ENCODE measurements around the gene CSDE1.
"Not testable (repeated sequence)": the region's sequence is repeated elsewhere in the genome, so short reads cannot be mapped to it uniquely, and the experiment has no call there.

Gene CSDE1

GRCh38 chr1:114779722-114780121, 21.9 kb upstream of the CSDE1 start:
- Histone ChIP-seq H4K20me1 (ENCODE audit: insufficient read depth, low read length, poor library complexity, severe bottlenecking) (peaks cover 19% of the 10 kb centered on the region), H3K27me3 (ENCODE audit: insufficient read depth, low read length, poor library complexity, severe bottlenecking) (peaks cover 24% of the 10 kb centered on the region), H3K9ac (ENCODE audit: low read depth, low read length, poor library complexity, severe bottlenecking) (peak overlapping the region; percentile 92), H3K9me2 (replicated peaks; ENCODE audit: low read depth, low read length) (no peaks in the 10 kb centered on the region), H3K4me1 (ENCODE audit: insufficient read depth, low read length, poor library complexity, severe bottlenecking) (peaks cover 14% of the 10 kb centered on the region), H3K36me3 (ENCODE audit: insufficient read depth, low read length) (peaks cover 5% of the 10 kb centered on the region; the same call in 1 of the 2 replicates), H3K4me3 (ENCODE audit: low read length, poor library complexity, severe bottlenecking) (peak overlapping the region; percentile 97), H3K4me2 (ENCODE audit: low read depth, low read length, poor library complexity, severe bottlenecking) (peak overlapping the region; percentile 86), H3K79me2 (ENCODE audit: insufficient read depth, low read length) (peaks cover 32% of the 10 kb centered on the region), H3F3A (ENCODE audit: low read depth) (no peaks in the 10 kb centered on the region), H2AFZ (ENCODE audit: low read length) (peak overlapping the region; percentile 95; the same call in 1 of the 2 replicates), H3K9me3 (ENCODE audit: insufficient read depth, low read depth, low read length) (no peaks in the 10 kb centered on the region)
- TF ChIP-seq, protein P1, sequence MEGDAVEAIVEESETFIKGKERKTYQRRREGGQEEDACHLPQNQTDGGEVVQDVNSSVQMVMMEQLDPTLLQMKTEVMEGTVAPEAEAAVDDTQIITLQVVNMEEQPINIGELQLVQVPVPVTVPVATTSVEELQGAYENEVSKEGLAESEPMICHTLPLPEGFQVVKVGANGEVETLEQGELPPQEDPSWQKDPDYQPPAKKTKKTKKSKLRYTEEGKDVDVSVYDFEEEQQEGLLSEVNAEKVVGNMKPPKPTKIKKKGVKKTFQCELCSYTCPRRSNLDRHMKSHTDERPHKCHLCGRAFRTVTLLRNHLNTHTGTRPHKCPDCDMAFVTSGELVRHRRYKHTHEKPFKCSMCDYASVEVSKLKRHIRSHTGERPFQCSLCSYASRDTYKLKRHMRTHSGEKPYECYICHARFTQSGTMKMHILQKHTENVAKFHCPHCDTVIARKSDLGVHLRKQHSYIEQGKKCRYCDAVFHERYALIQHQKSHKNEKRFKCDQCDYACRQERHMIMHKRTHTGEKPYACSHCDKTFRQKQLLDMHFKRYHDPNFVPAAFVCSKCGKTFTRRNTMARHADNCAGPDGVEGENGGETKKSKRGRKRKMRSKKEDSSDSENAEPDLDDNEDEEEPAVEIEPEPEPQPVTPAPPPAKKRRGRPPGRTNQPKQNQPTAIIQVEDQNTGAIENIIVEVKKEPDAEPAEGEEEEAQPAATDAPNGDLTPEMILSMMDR (conservative IDR thresholded peaks at IDR 0.05; ENCODE audit: low read length), result no peak
- TF ChIP-seq EZH2phosphoT487 (IDR thresholded peaks at IDR 0.05; ENCODE audit: borderline replicate concordance), result no peak

DNA sequence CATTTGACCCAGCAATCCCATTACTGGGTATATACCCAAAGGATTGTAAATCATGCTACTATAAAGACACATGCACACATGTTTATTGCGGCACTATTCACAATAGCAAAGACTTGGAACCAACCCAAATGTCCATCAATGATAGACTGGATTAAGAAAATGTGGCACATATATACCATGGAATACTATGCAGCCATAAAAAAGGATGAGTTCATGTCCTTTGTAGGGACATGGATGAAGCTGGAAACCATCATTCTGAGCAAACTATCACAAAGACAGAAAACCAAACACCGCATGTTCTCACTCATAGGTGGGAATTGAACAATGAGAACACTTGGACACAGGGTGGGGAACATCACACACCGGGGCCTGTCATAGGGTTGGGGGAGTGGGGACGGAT, 18.9 kb upstream of the CSDE1 start:
- H3K9me2 ChIP-seq (replicated peaks; ENCODE audit: low read depth, low read length); H3K27me3 ChIP-seq (ENCODE audit: insufficient read depth, low read length, poor library complexity, severe bottlenecking); H3K9ac ChIP-seq (ENCODE audit: low read depth, low read length, poor library complexity, severe bottlenecking); H3F3A ChIP-seq (ENCODE audit: low read depth); H2AFZ ChIP-seq (ENCODE audit: low read length); H3K9me3 ChIP-seq (ENCODE audit: insufficient read depth, low read depth, low read length); H3K4me3 ChIP-seq (ENCODE audit: low read length, poor library complexity, severe bottlenecking); H3K4me2 ChIP-seq (ENCODE audit: low read depth, low read length, poor library complexity, severe bottlenecking): not testable (repeated sequence)
- peaks cover 16% of the 10 kb centered on the region; the same call in 1 of the 2 replicates for H3K36me3 ChIP-seq (ENCODE audit: insufficient read depth, low read length)
- peaks cover 19% of the 10 kb centered on the region for H4K20me1 ChIP-seq (ENCODE audit: insufficient read depth, low read length, poor library complexity, severe bottlenecking)
- peaks cover 14% of the 10 kb centered on the region for H3K4me1 ChIP-seq (ENCODE audit: insufficient read depth, low read length, poor library complexity, severe bottlenecking)
- peaks cover 32% of the 10 kb centered on the region for H3K79me2 ChIP-seq (ENCODE audit: insufficient read depth, low read length)

DNA sequence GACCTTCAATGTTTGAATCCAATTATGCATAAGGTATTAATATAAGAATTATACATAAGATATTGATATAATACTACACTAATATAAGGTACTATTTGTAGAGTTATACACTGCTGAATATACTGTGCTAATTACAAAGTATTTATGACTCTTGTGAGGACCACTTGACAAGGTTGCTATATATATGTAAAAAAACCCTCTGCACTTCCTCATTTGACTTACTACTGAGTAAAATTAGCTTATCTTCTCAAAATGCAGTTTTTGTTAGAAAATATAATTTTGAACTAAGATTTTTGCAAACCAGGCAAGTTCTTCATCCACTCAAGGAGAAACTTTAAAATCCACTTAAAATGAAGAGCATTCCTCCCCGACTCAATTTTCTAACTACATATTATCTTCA, 14.2 kb upstream of the CSDE1 start:
- Histone ChIP-seq H3K79me2 (ENCODE audit: insufficient read depth, low read length) (no peaks in the 10 kb centered on the region), H3K9me3 (ENCODE audit: insufficient read depth, low read depth, low read length) (no peaks in the 10 kb centered on the region), H3K9ac (ENCODE audit: low read depth, low read length, poor library complexity, severe bottlenecking) (no peak overlapping the region), H3F3A (ENCODE audit: low read depth) (no peaks in the 10 kb centered on the region), H3K4me2 (ENCODE audit: low read depth, low read length, poor library complexity, severe bottlenecking) (no peak overlapping the region), H4K20me1 (ENCODE audit: insufficient read depth, low read length, poor library complexity, severe bottlenecking) (no peaks in the 10 kb centered on the region), H3K4me3 (ENCODE audit: low read length, poor library complexity, severe bottlenecking) (no peak overlapping the region), H3K27me3 (ENCODE audit: insufficient read depth, low read length, poor library complexity, severe bottlenecking) (no peaks in the 10 kb centered on the region), H2AFZ (ENCODE audit: low read length) (no peak overlapping the region), H3K36me3 (ENCODE audit: insufficient read depth, low read length) (peaks cover 16% of the 10 kb centered on the region; the same call in 1 of the 2 replicates), H3K9me2 (replicated peaks; ENCODE audit: low read depth, low read length) (no peaks in the 10 kb centered on the region), H3K4me1 (ENCODE audit: insufficient read depth, low read length, poor library complexity, severe bottlenecking) (no peaks in the 10 kb centered on the region)
- TF ChIP-seq EZH2phosphoT487 (IDR thresholded peaks at IDR 0.05; ENCODE audit: borderline replicate concordance), result no peak
- TF ChIP-seq, protein P1 (conservative IDR thresholded peaks at IDR 0.05; ENCODE audit: low read length), result no peak

DNA sequence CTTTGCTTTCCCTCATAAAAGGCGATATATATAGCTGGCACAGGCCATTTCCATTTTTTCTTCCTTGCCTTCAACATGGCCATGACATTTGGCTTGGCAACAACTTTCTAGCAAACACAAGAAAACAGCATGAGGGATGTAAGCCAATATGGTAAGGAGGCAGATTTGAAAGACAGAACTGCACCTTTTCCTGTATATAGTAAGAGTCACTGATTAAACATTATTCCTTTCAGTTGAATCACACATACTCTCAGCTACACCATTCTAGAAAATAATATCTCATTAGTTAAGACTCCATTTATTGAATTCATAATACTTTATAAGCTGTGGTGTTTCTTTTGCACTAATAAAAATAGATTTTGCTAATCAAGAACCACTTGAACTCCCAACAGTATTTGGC, 13.2 kb upstream of the CSDE1 start:
- H3K36me3 ChIP-seq (ENCODE audit: insufficient read depth, low read length), result peaks cover 12% of the 10 kb centered on the region; the same call in 1 of the 2 replicates
- no peak for TF ChIP-seq EZH2phosphoT487 (IDR thresholded peaks at IDR 0.05; ENCODE audit: borderline replicate concordance)
- TF ChIP-seq, protein P1 (conservative IDR thresholded peaks at IDR 0.05; ENCODE audit: low read length), result no peak

More for the DNA sequence above, 13.2 kb upstream of the CSDE1 start:
- Histone ChIP-seq H2AFZ (ENCODE audit: low read length) (no peak overlapping the region), H3K9me2 (replicated peaks; ENCODE audit: low read depth, low read length) (no peaks in the 10 kb centered on the region), H3K4me3 (ENCODE audit: low read length, poor library complexity, severe bottlenecking) (no peak overlapping the region), H4K20me1 (ENCODE audit: insufficient read depth, low read length, poor library complexity, severe bottlenecking) (no peaks in the 10 kb centered on the region), H3K4me1 (ENCODE audit: insufficient read depth, low read length, poor library complexity, severe bottlenecking) (no peaks in the 10 kb centered on the region), H3K79me2 (ENCODE audit: insufficient read depth, low read length) (no peaks in the 10 kb centered on the region), H3K9me3 (ENCODE audit: insufficient read depth, low read depth, low read length) (no peaks in the 10 kb centered on the region), H3K4me2 (ENCODE audit: low read depth, low read length, poor library complexity, severe bottlenecking) (no peak overlapping the region), H3F3A (ENCODE audit: low read depth) (no peaks in the 10 kb centered on the region), H3K9ac (ENCODE audit: low read depth, low read length, poor library complexity, severe bottlenecking) (no peak overlapping the region), H3K27me3 (ENCODE audit: insufficient read depth, low read length, poor library complexity, severe bottlenecking) (no peaks in the 10 kb centered on the region)
